GDM1 (cell line): Measurements from ENCODE around the gene BCL2L14.

Experiments
- DNase-seq: peaks from one replicate; lab custom pipeline; 2025; lab: John Stamatoyannopoulos, UW

Gene BCL2L14

GRCh38 chr12:12054993-12055392 is 15.7 kb upstream of the BCL2L14 start:
- DNase-seq, result no peak

GRCh38 chr12:12056951-12057350 is 13.8 kb upstream of the BCL2L14 start:
- no peak for DNase-seq

DNA sequence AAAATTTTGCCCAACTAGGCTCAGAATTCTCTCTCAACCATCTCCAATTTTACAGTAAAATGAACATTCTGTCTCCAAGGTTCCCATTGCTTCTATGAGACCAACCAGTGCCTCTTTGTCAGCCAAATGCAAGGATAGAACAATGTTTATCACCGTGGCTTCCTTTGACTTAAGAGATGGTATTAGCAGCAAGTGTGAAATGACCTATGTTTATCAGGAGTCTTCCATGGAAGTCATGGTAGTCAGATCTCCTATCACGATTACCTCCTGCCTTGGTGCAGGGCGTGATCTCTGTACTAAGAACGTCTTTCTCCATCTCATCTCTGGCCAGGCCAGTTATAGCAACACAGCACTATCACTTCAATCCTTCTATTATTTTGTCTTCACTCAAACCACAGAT is 6.1 kb upstream of the BCL2L14 start:
- DNase-seq, result no peak

DNA sequence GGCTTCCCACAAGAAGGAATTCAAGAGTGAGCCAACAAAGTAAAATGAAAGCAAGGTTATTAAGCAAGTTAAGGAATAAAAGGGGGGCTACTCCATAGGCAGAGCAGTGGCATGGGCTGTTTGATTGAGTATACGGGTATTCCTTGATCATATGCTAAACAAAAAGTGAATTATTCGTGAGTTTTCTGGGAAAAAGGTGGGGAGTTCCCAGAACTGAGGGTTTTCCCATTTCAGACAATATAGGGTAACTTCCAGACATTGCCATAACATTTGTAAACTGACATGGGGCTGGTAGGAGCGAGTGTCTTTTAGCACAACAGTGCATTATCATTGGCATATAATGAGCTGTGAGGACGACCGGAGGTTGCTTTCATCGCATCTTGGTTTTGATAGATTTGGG is 2.0 kb upstream of the BCL2L14 start:
- no peak for DNase-seq

DNA sequence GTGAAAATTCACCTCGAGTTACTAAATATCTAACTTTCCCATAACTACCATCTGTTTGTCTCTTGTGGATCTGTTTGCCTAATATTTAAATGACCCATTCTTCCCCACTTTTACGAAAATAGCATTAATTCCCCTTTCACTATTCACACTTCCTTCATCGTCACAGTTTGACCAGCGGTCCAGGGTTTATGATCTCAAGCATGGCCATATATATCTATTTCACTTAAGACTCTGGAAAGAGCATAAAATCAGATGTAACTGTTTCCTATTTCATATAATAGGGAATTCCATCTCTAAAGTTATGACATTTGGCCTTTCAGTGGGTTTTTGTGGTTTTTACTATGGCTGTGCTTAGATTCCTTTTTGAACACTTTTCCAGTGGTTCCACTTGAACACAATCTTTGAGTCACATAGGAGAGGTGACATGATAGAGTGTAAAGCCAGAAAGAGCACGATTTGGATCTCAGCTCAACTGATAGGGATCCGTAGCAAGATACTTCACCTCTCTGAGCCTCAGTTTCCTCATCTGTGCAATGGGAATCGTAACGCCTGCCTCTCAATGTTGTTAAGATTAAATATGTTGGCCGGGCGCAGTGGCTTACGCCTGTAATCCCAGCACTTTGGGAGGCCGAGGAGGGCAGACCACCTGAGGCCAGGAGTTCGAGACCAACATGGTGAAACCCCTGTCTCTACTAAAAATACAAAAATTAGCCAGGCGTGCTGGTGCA is 754 bp upstream of the BCL2L14 start:
- no peak for DNase-seq

DNA sequence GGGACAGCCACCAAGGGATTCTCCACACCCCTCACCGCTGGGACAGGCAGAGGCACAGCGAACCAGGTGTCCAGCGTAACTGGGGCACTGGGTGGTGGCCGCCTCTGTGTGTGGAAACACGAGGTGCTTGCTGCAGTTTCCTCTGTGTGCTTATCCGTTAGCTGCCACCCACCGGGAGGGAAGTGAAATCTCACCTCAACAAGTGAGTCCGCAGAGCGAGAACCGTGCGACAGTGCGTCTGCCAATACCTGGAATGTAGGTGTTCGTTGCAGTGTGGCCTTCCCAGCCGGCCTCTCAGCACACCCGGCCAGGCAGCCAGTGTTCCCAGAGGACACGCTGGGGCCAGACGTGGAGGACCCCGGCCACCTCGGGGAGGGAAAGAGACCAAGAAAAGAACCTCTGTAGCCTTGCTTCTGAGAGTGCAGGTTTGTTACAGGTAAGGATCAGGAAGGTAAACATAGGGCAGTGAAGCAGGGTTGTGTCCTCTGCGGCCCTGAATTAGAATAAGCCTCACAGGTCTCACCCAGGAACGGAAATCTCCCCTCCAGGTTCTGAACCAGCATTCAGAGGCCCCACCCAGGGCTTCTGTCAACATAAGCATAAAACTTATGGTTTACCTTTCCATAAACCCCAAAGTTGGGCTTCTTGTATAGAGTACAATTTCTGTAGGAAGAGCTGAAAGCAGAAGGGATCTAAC is 1.5 kb downstream of the BCL2L14 start:
- no peak for DNase-seq

DNA sequence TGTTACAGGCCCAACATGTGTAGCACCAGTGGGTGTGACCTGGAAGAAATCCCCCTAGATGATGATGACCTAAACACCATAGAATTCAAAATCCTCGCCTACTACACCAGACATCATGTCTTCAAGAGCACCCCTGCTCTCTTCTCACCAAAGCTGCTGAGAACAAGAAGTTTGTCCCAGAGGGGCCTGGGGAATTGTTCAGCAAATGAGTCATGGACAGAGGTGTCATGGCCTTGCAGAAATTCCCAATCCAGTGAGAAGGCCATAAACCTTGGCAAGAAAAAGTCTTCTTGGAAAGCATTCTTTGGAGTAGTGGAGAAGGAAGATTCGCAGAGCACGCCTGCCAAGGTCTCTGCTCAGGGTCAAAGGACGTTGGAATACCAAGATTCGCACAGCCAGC is 8.6 kb downstream of the BCL2L14 start:
- DNase-seq, result no peak

- DNase-seq, result no peak
Measured at GRCh38 chr12:12081836-12082497, 11.2 kb downstream of the BCL2L14 start.

GRCh38 chr12:12083688-12084087 is 12.9 kb downstream of the BCL2L14 start:
- no peak for DNase-seq

DNA sequence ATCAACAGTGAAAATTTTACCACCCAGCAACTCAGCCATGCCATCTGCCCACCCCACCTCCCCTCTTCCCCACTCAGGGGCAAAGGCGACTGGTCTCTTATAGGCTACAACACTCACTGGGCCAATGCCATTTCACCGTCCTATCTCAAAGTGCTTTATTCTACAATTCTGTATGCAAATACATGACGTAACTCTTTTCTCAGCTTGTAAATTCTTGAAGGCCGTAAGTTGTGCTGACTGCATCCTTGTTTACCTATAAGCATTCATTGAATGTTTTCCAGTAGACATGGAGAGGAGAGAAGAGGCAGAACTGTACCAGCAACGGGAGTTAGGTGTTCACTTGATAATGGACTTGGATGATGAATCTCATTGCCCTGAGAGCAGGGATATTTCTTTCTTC is 15.6 kb downstream of the BCL2L14 start:
- DNase-seq, result no peak

DNA sequence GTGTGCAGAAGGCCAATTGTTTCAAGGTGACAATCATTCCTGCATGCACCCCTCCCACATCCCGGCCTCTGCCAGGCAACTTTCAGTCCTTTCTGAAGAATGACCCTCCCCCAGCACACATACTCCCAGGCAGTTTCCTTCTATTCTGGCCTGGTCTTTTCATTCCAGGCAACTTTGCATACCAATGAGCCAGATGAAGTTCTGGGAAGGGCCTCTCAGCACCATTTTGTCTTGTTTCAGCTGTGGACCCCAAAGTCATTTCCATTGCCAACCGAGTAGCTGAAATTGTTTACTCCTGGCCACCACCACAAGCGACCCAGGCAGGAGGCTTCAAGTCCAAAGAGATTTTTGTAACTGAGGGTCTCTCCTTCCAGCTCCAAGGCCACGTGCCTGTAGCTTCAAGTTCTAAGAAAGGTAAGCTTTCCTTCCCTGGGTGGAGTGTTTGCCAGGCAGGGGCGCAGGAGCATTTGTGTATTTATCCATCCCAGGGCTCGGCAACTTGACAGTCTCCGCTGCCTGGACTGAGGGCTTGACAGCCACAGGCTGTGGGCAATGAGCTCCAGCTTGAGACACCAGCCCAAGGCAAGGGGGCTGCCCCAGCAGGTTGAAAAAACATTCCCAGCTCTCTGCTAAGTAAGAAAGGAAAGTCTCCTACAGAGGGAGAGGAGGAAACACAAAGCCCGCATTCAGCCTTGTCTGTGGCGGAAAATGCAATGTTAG is 16.4 kb downstream of the BCL2L14 start:
- DNase-seq, result no peak

GRCh38 chr12:12087693-12088034 is 16.9 kb downstream of the BCL2L14 start:
- DNase-seq, result no peak

DNA sequence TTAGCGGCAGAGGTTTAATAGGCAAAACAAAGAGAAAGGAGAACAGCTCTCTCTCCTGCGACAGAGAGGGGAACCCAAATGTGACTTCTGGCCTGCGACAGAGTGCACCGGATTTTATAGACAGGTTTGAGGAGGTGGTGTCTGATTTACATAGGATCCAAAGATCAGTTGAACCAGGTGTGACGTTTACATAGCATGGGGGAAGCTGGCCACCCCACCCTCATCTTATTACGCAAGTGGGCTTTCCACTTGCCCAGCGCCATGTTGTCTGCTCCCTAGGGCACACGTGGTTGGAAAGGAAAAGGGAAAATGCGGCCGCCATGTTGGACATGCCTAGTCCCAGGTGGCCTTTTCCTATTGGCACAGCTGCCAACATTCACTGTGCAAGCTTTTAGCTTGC is 17.4 kb downstream of the BCL2L14 start:
- no peak for DNase-seq

DNA sequence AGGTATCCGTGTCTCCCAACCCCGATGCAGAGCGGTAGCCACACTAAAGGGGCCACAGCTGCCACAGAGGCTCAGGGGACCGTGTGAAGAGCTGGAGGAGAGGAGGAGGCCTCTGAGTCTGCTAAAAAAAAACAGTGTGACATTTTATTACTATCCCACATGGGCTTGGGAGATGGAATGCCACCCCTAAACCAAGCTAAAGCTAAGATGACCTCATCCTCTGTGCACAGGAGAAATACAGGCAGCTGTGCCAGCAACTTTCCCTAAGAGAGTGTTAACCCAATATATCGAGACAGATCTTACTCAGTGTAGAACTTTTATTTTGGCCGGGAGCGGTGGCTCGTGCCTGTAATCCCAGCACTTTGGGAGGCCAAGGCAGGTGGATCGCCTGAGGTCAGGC is 18.0 kb downstream of the BCL2L14 start:
- no peak for DNase-seq

DNA sequence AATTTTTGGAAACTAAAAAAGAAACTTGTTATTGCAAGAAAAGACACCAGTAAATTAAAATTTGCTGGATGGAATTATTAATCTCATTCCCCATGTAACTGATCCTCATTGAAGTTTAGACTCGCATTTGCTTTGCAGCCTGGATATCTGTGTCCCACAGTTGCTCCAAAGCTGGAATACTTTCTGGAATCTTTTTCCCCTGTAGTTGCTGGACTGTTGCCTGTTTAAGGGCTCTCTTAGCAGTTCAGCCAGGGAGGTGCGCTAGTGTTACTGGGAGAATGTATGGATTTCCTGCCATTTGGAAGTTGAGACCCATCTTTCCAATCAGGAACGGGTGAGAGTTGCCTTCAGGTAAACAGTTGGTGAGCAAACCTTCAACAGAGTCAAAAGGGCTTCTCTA is 20.3 kb downstream of the BCL2L14 start:
- no peak for DNase-seq

DNA sequence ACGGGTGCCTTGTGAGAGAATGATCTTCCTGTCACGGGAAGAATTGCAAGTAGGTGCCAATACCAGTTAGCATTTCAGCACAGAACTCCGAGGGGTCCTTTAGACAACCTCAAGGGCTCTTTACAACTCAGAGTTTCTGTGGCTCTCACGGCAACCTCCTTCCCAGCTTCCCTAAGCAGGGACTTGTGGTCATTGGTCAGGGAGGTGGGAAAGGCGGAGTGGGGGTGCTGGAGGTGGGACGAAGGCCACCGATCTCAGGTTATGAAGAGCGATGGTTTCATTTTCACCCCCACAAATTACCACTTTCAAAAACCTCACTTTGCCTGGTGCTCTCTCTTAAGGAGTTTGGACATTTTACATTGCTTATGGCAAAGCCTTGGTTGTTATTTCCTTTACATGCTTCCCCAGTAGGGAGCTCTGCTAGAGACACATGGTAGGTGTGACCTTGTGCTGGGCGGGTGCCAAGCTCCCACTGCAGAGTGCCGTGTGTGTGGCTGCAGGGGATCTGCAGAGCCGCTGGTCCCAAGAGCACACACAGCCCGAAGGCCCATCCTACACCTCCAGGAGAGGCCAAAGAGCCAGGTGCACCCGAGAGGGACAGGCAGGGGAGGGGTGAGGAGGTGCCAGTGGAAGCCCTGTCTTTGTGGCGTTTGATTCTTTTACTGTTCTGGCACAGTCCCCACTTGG is 21.4 kb downstream of the BCL2L14 start:
- DNase-seq, result no peak

GRCh38 chr12:12094481-12094880 is 23.7 kb downstream of the BCL2L14 start:
- DNase-seq, result no peak

- DNase-seq, result no peak
Measured at GRCh38 chr12:12095021-12095420, 24.3 kb downstream of the BCL2L14 start.

DNA sequence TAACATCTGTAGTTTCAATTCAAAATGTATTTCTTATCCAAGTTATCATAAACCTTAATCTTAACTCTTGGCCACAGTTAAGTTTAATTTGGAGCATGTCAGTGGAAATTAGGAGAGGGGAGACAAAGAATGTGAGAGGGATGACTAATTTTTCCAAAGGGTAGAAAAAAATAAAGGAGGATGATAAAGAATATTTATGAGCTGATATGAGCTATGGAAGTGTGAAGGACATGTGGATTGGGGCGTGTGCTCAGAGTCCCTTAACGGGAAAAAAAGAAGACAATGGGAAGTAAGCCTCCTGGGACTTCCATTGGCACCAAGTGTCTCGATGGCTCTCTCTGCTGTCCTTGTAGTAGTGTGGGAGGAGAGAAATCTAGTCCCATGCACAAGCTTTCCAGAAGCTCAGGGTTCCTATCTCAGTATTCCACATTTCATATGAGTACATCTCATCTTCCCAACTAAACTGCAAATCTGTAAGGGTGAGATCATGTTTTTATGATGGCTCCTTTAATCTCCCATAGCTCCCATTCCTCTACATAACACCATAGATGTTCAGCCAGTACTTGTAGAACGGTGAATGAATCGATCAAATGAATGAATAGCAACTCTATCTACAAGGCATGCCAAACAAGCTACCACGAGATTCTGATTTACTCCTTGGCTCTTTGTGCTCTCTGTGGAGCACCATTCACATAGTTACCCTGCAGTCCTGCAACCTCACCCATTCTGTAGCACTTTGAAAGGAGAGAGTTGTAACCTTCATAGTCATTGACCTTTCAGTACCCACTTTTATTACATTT is 27.4 kb downstream of the BCL2L14 start:
- DNase-seq, result no peak

- no peak for DNase-seq
Measured at GRCh38 chr12:12098691-12099015, 27.9 kb downstream of the BCL2L14 start.

- no peak for DNase-seq
Measured at GRCh38 chr12:12099102-12099501, 28.4 kb downstream of the BCL2L14 start.

GRCh38 chr12:12107678-12108077 is 36.9 kb downstream of the BCL2L14 start:
- no peak for DNase-seq
